HG03280 (cell line): Measurements from ENCODE around the gene MAP4K3.

Experiments used
- ATAC-seq: cut with Tn5 transposase; IDR thresholded peaks from one replicate; pipeline ENCODE4 v1.9.1; 2021; ENCODE audit warnings: mild to moderate bottlenecking, moderate library complexity; ENCODE audit not compliant: unreplicated experiment

Gene MAP4K3

DNA sequence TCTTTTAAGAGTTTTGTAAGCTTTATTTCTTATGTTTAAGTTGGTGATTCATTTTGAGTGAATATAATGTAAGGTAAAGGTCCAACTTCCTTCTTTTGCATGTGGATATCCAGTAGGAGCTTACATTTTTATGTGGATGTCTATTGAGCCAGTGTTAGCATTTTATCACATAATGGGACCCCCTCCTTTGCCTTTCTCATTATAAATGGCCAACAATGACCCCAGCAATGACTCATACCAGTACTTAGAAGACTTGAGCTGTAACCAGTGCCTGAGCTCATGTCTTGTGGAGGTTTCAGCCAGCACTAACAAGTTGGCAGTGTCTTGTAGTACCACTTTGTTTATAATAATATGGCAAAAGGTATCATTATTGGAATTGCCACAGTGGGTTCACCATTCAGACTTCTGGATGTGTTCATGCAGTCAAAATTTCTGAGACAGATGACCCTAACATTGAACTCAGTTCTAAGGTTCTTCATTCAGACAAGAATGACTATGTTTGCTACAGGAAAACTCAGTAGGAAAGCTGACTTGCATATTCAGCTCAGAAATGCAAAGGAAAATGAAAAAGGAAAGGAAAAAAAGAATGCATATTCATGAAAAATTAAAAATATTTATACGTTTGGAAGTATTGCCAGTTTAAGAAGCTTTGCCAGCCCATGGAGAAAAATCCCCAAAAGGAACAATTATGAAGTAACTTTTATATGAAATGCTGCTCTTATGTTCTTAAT is 234.3 kb downstream of the MAP4K3 start:
- ATAC-seq, result no peak
